Measurements from ENCODE around the gene FOXG1.
A peak's percentile ranks its signal among the peaks of the same experiment; 100 is the strongest.

Gene FOXG1

DNA sequence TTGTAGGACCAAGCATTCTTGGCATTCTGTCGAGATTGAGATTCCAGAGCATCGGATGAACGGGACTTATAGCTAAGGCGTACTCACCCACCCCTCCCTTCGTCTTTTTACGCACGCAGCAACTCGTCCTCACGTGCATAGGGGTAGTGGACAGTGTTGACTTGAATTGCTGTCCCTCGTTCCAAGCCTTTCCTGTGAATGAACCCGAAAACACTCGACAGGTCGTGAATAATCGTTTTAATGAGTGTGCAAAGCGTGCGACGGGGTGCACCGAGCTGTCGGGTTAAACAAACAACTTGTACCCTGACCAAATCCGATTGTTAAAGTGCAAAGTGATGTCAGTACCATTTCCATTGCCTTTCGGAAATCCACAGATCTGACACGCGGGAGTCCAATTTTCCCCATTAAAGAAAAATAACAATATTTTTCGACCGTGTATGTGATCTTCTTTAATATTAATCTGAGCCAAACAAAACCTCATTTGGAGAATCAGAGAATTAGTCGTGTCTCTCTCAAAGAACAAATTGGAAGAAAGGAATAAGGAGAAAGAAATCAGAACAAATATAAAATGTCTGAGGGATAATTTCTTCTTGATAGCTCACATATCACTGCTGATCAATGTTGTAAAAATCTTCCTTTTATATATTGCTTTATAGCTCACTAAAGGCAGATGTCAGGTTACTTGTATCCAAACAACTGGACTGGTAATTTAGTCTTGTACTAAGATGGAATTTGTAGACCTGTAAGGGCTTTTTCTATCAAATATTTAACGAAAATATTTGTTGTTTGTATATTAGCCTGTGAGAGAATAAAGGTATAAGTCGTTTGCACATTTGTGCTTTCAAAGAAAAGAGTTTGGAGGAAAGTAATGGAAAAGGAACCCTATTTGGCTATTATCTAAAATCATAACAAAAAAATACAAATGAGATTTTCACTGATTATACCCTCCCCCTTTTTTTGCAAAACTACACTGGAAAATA lies 11.8 kb downstream of the FOXG1 start:
- no peak overlapping the region for H3K4me3 ChIP-seq (ENCODE audit: low read length)
- TF ChIP-seq, protein P1, sequence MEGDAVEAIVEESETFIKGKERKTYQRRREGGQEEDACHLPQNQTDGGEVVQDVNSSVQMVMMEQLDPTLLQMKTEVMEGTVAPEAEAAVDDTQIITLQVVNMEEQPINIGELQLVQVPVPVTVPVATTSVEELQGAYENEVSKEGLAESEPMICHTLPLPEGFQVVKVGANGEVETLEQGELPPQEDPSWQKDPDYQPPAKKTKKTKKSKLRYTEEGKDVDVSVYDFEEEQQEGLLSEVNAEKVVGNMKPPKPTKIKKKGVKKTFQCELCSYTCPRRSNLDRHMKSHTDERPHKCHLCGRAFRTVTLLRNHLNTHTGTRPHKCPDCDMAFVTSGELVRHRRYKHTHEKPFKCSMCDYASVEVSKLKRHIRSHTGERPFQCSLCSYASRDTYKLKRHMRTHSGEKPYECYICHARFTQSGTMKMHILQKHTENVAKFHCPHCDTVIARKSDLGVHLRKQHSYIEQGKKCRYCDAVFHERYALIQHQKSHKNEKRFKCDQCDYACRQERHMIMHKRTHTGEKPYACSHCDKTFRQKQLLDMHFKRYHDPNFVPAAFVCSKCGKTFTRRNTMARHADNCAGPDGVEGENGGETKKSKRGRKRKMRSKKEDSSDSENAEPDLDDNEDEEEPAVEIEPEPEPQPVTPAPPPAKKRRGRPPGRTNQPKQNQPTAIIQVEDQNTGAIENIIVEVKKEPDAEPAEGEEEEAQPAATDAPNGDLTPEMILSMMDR (conservative IDR thresholded peaks at IDR 0.05; ENCODE audit: low read depth, low read length): no peak
- no peak for DNase-seq (ENCODE audit: low read depth)

DNA sequence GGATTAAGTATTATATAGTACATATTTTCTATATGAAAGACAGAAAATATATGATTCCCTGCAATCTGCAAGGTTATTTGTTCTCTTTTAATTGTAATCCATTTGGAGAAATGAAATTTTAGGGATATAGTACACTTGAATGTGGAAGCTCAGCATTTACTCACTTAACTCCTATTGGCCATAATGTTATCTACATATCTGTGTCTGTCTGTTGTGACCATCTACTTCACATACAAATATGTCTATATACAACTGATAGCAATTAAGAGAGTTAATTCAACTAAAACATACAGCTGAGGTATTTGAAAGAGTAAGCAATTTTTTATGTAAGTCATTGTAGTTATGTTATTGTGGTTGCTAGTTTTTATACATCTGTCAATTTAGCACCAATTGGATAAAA lies 12.9 kb downstream of the FOXG1 start:
- no peak overlapping the region for H3K4me3 ChIP-seq (ENCODE audit: low read length)
- TF ChIP-seq, protein P1 (conservative IDR thresholded peaks at IDR 0.05; ENCODE audit: low read depth, low read length): no peak
- no peak for DNase-seq (ENCODE audit: low read depth)

DNA sequence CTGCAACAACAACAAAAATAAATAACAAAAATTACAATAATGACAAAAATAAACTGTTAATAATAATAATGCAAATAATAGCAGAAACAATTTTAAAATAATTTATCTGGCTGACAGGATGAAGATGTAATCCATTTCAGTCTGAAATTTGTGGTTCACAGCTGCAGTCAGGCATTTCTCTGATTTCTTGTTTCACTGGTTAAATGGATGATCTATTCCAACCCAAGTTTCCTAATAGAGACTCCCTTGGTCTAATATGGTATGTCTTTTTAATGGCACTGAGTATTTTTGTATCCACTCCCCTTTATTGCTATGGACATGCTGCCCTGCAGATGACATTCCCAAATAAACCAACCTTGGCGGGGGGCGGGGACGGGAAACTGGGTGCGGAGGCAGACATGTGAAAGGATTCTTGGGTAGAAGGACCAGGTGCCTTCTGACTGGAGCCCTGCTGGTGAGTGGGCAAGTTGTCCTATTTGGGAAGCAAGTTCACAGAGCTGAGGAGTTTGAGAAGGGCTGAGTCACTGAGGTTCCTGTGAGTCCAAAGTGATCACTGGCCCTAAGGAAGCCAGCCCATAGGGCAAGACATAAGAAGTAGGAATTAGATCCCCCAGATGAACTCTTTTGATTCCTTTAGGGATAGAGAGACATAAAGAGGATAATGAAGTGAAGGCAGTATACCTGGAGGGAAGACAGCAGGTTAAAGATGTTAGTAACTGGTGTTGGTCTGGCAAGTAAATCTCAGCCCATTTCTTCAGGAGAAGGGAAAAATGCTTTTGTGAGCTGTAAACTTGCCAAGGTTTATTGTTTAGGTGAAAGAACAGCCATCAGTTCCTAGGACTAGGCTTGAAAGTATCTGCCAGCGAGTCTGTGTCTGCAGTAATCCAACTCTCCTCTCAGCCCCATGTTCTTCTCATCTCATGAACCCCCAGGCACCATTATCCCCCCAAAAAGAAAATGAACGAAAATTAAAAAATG lies 14.5 kb downstream of the FOXG1 start:
- no peak for DNase-seq (ENCODE audit: low read depth)
- TF ChIP-seq, protein P1 (conservative IDR thresholded peaks at IDR 0.05; ENCODE audit: low read depth, low read length): no peak
- H3K4me3 ChIP-seq (ENCODE audit: low read length): no peak overlapping the region

DNA sequence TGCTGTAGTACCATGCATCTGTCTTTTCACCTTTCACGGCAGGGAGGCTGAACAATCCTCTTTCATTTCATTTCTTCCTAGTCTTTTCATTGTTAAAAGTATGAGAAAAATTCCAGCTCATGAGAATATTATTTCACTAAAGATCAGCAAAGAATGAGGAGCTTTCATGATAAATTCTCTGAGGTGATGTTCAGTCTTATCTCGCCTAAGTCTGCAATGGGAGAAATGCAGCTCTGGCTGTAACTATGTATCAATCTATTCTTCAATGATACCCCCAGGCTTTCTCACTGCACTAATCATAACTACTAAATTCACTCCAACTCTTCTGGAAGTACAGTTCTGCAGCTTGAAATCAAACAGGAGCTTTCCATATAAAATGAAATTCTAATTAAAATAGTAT lies 15.7 kb downstream of the FOXG1 start:
- TF ChIP-seq, protein P1 (conservative IDR thresholded peaks at IDR 0.05; ENCODE audit: low read depth, low read length): no peak
- no peak overlapping the region for H3K4me3 ChIP-seq (ENCODE audit: low read length)
- DNase-seq (ENCODE audit: low read depth): no peak

DNA sequence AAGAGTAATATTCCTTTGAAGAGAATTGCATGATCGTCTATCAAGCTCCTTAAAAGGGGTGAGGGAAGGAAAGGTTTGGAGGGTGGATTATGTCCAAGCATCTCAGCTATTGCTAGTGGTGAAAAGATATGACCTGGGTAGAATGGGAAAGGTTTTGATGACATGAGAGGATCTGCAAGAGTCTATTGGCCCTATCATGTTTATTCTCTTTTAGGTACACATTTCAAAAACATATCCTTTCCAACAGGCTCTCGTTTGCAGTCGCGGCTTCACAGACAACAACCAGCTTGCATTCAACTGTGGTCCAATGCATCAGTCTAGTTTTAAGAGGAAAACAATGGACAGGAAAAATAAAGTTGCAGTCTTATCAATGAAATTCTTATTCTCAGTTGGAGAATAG lies 17.1 kb downstream of the FOXG1 start:
- DNase-seq (ENCODE audit: low read depth): no peak
- TF ChIP-seq, protein P1 (conservative IDR thresholded peaks at IDR 0.05; ENCODE audit: low read depth, low read length): no peak
- H3K4me3 ChIP-seq (ENCODE audit: low read length): no peak overlapping the region

DNA sequence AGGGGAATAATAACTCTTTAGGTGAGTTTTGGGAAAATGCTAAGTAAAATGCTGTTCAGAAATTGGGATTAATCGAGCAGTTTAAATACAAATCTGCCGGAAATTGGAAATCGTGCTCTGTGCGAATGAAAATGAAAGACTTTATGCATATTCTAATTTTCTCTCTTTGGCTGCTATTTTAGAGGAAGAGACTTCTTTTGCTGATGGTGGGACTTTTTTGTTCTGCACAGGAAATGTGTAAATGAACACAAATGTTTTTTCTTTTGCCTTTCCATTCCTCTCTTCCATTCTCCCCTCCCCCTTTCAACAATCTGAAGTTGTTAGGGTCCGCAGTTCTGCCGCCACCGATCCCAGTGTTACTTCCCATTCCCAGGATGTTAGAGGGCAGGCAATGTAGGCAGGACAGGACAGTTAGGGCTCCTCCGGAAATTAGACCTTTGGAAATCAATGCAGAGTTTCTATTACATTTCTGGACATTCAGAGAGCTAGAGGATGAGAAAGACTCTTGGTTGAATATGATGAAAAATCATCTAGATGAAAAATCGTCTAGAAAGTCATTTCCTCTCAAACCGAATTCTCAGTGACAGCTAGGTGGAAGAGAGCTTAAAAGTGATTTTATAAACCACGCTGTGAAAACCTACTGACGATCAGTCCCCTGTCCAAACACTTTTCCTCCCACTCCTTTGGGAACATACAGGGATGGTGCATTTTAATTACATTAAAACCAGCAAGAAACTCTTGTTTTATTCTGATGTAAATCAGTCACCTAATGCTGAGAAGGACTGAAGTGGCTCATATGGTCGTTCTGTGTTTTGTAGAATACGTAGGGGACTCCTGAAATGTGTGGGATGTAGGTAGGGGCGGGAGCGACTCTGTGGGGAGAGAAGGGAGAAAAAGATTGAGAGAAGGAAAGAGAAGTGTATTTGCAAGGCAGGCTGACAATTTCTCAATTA lies 17.8 kb downstream of the FOXG1 start:
- peak overlapping the region; percentile 53 for H3K4me3 ChIP-seq (ENCODE audit: low read length)
- TF ChIP-seq, protein P1 (conservative IDR thresholded peaks at IDR 0.05; ENCODE audit: low read depth, low read length): no peak
- no peak for DNase-seq (ENCODE audit: low read depth)
